PC-9 (cell line): ENCODE data around the gene IFTAP.

ENCODE experiments used
- CTCF ChIP-seq: fragments of 200-600 bp; sonication (generic); conservative IDR thresholded peaks from 2 replicates; pipeline ENCODE4 v1.6.1; 2017; ENCODE audit warnings: mixed run types, antibody characterized with exemption, mild to moderate bottlenecking, moderate library complexity
- EZH2 ChIP-seq: fragments of 200-600 bp; sonication (generic); IDR thresholded peaks from 2 replicates; pipeline ENCODE4 v1.8.0; 2017; ENCODE audit warnings: antibody characterized with exemption, low read depth

DNA sequence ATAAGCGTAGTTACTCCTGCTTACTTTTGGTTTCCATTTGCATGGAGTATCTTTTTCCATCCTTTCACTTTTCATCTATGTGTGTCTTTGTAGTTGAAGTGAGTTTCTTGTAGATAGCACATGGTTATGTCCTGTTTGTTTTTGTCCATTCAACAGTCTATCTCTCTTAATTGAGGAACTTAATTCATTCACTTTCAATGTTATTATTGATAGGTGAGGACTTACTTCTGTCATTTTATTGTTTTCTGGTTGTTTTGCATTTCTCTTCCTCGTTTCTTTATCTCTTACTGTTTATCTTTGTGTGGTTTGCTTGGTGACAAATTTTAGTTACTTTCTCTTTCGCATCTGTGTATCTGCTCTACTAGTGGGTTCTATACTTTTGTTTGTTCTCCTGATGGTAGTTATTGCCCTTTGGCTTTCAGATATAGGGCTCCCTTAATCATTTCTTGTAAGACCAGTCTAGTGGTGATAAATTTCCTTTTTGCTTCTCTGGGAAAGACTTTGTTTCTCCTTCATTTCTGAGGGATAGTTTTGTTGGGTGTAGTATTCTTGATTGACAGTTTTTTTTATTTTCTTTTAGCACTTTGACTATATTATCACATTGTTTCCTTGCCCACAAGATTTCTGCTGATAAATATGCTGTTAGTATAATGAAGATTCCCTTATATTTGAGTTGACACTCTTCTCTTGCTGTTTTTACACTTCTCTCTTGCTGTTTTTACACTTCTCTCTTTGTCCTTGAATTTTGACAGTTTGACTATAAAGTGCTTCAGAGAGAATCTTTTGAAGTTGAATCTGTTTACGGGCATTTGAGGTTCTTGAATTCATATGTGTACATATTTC lies 35.5 kb upstream of the IFTAP start:
- TF ChIP-seq CTCF (no peak), EZH2 (no peak)
